T-helper 1 cell treated with Interleukin-12 subunit alpha and Interleukin-12 subunit beta and Interleukin-4 antibody, amounts not matched to agents 30 μg/mL and 1 μg/mL, for 36 hours (primary cell): ENCODE results near the gene TUBGCP6.
A peak's percentile ranks its signal among the peaks of the same experiment; 100 is the strongest.

Source experiments
- H3K27ac Mint-ChIP-seq: one replicate; pipeline ENCODE4 v1.8.0; 2021; ENCODE audit warnings: mild to moderate bottlenecking, mixed read lengths
- H3K27me3 Mint-ChIP-seq: one replicate; pipeline ENCODE4 v1.8.0; 2021; ENCODE audit warnings: low read depth, mixed read lengths
- H3K36me3 Mint-ChIP-seq: one replicate; pipeline ENCODE4 v1.8.0; 2021; ENCODE audit warnings: low read depth, mixed read lengths
- H3K4me1 Mint-ChIP-seq: one replicate; pipeline ENCODE4 v1.8.0; 2021; ENCODE audit warnings: low read depth, mixed read lengths
- H3K4me3 Mint-ChIP-seq: one replicate; pipeline ENCODE4 v1.8.0; 2021; ENCODE audit warnings: mild to moderate bottlenecking, moderate library complexity, mixed read lengths
- H3K9me3 Mint-ChIP-seq: one replicate; pipeline ENCODE4 v1.8.0; 2021; ENCODE audit warnings: mixed read lengths

The TUBGCP6 gene

DNA sequence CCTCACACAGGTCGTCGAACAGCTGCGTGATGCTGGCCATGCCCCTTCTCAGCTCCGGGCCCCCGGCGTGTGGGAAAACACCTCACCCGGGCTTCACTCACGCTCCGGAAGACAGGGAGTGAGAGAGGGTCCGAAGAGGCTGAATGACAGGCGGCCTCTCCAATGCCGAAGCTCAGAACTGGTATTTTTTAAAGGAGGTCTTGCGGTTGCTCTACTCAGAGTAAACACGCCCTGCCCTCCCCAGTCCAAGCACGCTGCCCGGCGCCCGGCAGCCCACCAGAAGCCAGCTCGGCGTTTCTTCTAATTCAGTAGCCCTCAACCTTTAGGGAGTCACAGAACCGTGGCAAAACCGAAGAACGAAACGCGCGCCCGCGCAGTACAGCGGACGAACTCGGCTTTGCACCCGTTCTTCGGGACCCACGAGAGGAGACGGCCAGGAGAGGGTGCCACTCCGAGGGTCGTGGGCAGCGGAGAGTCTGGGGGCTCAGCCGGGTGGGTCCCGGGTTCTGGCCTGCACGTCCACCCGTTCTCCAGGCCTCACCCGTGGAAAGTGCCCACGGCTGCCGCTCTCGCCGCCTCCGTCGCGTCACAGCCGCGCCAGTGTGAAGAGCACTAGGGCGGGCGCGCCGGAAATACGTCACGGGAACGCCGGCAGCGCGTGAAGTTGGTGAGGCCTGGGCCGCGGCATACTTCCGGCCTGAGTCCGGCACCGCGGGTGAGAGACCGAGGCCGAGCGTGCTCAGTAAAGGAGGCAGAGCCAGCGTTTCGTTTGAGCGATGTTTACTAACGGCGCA, at the start of gene TUBGCP6:
Gene TUBGCP6, minus strand, starts transcription at position 604 of the 794 bp plus-strand sequence. Its CDS starts 564 bp downstream, at position 40.
- H3K4me1 Mint-ChIP-seq = peaks cover 22% of the 10 kb centered on the region
- H3K36me3 Mint-ChIP-seq = peaks cover 18% of the 10 kb centered on the region
- H3K4me3 Mint-ChIP-seq = peak within 1 kb of the TSS; percentile 100
- H3K27ac Mint-ChIP-seq = peak within 1 kb of the TSS; percentile 100
- no peaks in the 10 kb centered on the region for H3K27me3 Mint-ChIP-seq
- H3K9me3 Mint-ChIP-seq = no peaks in the 10 kb centered on the region

GRCh38 chr22:50294319-50294656, 49.5 kb upstream of the TUBGCP6 start:
- Mint-ChIP-seq H3K9me3 (no peaks in the 10 kb centered on the region), H3K4me3 (no peak overlapping the region), H3K27me3 (peaks cover 24% of the 10 kb centered on the region), H3K4me1 (peaks cover 7% of the 10 kb centered on the region), H3K36me3 (peaks cover 4% of the 10 kb centered on the region), H3K27ac (no peak overlapping the region)

DNA sequence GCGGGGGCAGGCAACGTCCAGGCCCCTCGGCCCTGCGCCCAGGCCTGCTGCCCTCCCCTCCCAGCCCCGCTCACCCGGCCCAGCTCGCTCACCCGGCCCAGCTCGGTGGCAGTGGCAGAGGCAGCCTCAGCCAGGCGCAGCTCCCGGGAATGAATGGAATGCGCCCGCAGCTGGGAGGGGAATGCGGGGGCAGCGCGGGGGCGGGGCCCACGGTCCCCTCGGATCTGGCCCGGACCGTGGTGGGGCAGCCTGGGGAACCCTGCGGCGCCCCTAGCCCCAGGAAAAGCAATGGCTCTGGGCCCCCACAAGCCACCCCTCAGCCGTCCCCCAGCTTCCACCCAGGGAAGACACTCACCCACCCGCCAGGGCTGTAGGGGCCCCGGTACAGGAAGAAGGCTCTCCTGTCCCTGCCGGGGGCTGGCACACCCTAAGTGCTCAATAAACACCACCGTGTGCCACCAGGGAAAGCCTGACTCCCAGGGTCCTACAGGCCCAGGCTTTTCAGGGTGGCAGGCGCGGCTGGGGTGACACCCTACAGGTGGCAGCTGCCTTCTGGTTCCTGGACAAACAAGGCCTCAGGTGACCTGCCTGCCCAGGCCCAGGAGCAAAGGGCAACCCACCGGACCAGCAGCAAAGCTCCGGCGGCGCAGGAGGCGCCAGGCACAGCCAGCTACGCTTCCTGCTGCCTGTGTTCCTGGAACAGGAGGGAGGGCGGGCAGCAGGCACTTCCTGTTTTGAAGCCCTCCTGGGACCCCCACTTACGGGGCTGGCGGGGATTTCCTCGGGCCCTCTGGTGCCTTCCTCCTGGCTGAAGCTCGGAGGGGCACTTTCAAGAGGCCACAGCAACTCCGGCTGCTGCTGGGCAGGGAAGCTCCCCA, 48.9 kb upstream of the TUBGCP6 start:
- Mint-ChIP-seq H3K27me3 (peaks cover 21% of the 10 kb centered on the region), H3K36me3 (peaks cover 4% of the 10 kb centered on the region), H3K4me3 (no peak overlapping the region), H3K9me3 (no peaks in the 10 kb centered on the region), H3K4me1 (peaks cover 7% of the 10 kb centered on the region), H3K27ac (no peak overlapping the region)

DNA sequence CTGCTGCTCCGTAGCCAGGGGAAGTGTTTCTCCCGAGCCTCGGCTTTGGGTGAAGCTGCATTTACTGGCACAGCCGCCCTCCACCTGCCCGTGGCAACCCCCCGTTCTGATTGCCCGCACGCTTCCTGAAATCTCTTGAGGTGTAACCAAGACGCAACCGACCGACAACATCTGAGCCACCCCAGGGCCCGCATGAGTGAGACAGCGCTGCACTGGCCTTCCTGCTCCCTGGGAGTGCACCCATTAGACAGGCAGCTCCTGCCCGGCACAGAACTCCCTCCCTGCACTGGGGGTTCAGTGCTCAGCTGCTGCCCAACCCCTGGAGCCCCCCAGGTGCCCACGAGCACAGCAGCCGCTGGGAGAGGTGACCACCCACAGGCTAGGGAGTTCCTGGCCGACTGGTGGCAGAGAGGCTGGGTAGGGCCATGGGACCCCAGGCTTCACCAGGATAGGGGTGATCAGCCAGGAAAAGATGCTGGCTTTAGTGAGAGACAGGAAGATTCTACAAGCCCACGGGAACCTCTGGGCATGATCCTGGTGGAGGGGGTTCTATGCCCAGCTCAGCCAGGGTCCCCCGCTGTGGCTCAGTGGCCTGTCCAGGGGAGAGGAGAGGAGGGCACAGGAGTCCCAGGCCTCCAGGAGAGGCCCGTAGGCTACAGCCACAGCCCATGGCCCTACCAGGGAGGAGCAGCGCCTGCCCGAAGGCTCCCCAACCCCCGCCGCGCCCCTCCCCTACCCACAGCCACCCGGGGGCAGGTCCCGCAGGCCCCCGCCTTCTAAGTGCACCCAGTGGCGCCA, 48.0 kb upstream of the TUBGCP6 start:
- peaks cover 4% of the 10 kb centered on the region for H3K36me3 Mint-ChIP-seq
- no peaks in the 10 kb centered on the region for H3K9me3 Mint-ChIP-seq
- peak overlapping the region; percentile 70 for H3K27ac Mint-ChIP-seq
- H3K27me3 Mint-ChIP-seq = peaks cover 18% of the 10 kb centered on the region
- peaks cover 7% of the 10 kb centered on the region for H3K4me1 Mint-ChIP-seq
- peak overlapping the region; percentile 48 for H3K4me3 Mint-ChIP-seq

- no peak overlapping the region for H3K27ac Mint-ChIP-seq
- H3K9me3 Mint-ChIP-seq = no peaks in the 10 kb centered on the region
- peaks cover 13% of the 10 kb centered on the region for H3K27me3 Mint-ChIP-seq
- H3K4me1 Mint-ChIP-seq = peaks cover 7% of the 10 kb centered on the region
- no peak overlapping the region for H3K4me3 Mint-ChIP-seq
- H3K36me3 Mint-ChIP-seq = peaks cover 4% of the 10 kb centered on the region
Measured at GRCh38 chr22:50289942-50290630, 45.3 kb upstream of the TUBGCP6 start.

DNA sequence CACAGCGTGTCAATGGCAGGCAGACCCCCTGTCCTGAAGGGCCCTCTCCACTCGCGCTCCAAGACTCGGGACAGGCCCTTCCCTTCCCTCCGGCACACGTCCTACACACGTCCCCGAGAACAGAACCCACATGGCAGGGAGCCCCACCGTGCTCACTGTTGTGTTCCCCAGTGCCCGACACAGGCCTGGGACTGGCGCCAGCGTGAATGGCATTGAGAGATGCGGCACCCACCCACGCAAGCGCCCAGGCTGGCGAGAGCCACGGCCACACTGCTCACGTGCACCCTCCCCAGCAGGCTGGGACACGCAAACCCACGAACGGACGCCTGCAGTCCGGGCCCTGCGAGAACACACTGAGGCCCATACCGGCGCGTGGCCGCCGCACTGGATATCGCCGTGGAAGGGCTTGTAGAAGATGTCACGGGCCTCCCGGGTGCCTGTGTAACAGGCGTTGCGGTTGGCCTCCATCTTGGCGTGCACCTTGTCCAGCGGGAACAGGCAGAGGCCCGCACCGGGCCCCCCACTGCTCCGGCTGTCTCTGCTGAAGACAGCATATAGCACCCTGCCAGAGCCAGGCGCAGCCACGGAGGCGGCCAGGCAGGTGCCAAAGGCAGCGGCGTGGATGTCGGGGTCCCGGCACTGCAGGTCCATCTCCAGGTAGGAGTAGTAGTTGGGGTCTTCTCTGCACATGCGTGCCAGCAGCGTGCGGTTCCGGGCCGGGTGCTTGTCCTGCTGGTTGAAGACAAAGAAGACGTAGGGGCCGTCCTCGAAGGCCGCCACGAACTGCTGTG, 44.5 kb upstream of the TUBGCP6 start:
- no peak overlapping the region for H3K27ac Mint-ChIP-seq
- peaks cover 7% of the 10 kb centered on the region for H3K4me1 Mint-ChIP-seq
- H3K9me3 Mint-ChIP-seq = no peaks in the 10 kb centered on the region
- peaks cover 4% of the 10 kb centered on the region for H3K36me3 Mint-ChIP-seq
- peaks cover 12% of the 10 kb centered on the region for H3K27me3 Mint-ChIP-seq
- no peak overlapping the region for H3K4me3 Mint-ChIP-seq

DNA sequence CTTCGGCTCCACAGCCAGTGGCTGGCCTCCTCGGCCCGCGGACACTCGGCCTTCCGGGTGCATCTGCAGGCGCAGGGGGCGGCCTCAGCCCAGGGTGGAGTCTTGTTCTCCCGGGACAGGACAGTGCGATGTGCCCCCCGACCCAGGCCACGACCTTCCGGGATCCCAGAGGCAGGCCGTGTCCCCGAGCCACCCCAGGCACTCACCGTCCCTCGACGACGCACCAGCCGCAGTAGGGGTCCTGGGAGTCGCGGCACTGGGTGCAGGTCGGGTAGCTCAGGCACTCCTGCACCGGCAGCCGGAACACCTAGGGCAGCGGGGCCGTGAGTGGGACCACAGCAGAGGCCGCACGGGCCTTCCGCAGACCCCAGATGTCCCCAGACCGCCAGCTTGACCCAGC, 42.9 kb upstream of the TUBGCP6 start:
- no peaks in the 10 kb centered on the region for H3K9me3 Mint-ChIP-seq
- no peak overlapping the region for H3K27ac Mint-ChIP-seq
- peaks cover 4% of the 10 kb centered on the region for H3K4me1 Mint-ChIP-seq
- peaks cover 9% of the 10 kb centered on the region for H3K27me3 Mint-ChIP-seq
- H3K4me3 Mint-ChIP-seq = no peak overlapping the region
- H3K36me3 Mint-ChIP-seq = peaks cover 3% of the 10 kb centered on the region

GRCh38 chr22:50286701-50287318, 42.0 kb upstream of the TUBGCP6 start:
- H3K27me3 Mint-ChIP-seq = no peaks in the 10 kb centered on the region
- no peaks in the 10 kb centered on the region for H3K36me3 Mint-ChIP-seq
- no peak overlapping the region for H3K4me3 Mint-ChIP-seq

DNA sequence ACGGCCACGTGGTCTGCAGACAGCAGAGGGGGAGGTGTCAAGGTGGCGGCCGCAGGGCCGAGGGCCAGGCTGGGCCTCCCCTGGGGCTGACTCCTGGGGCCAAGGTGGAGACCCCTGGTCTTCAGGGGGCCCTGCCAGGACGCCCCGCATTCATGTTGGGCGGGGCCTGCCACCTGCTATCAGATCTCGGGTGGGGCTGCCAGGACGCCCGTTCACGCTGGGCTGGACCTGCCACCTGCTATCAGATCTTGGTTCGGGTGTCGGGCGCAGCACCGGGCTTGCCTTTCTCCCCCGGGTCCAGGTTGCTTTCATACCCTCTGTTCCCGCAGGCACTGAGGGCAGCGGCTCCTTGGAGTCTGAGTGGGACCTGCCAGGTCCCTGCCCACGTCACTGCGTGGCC, 41.5 kb upstream of the TUBGCP6 start:
- H3K36me3 Mint-ChIP-seq = no peaks in the 10 kb centered on the region
- no peaks in the 10 kb centered on the region for H3K27me3 Mint-ChIP-seq
- H3K4me3 Mint-ChIP-seq = no peak overlapping the region
- H3K27ac Mint-ChIP-seq = no peak overlapping the region
- no peaks in the 10 kb centered on the region for H3K9me3 Mint-ChIP-seq
- H3K4me1 Mint-ChIP-seq = no peaks in the 10 kb centered on the region

More at GRCh38 chr22:50286701-50287318, 42.0 kb upstream of the TUBGCP6 start:
- Mint-ChIP-seq H3K4me1 (peaks cover under 1% of the 10 kb centered on the region), H3K9me3 (no peaks in the 10 kb centered on the region), H3K27ac (no peak overlapping the region)

- Mint-ChIP-seq H3K4me3 (no peak overlapping the region), H3K27me3 (no peaks in the 10 kb centered on the region), H3K36me3 (no peaks in the 10 kb centered on the region), H3K4me1 (no peaks in the 10 kb centered on the region), H3K9me3 (no peaks in the 10 kb centered on the region), H3K27ac (no peak overlapping the region)
Measured at GRCh38 chr22:50285568-50286229, 40.9 kb upstream of the TUBGCP6 start.

DNA sequence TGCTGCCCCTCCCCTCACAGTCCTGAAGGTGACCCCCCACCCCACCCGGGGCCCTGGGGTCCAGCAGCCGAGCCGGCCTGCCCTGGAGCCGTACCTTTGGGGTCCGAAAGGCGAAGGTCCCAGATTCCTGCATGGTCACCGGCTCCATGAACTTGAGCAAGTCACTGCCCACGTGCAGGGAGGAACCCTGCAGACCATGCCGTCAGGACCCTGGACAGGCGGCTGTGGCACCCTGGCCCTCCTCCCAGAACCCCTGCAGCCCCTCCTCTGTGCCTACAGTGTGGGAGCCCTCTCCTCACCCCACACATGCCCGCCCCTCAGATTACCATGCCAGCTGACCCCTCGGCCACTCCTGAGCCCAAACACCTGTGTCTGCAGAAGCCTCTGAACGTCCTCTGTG, 39.7 kb upstream of the TUBGCP6 start:
- no peak overlapping the region for H3K4me3 Mint-ChIP-seq
- no peaks in the 10 kb centered on the region for H3K4me1 Mint-ChIP-seq
- H3K36me3 Mint-ChIP-seq = no peaks in the 10 kb centered on the region
- no peaks in the 10 kb centered on the region for H3K9me3 Mint-ChIP-seq
- H3K27me3 Mint-ChIP-seq = no peaks in the 10 kb centered on the region
- no peak overlapping the region for H3K27ac Mint-ChIP-seq

- no peaks in the 10 kb centered on the region for H3K4me1 Mint-ChIP-seq
- no peak overlapping the region for H3K27ac Mint-ChIP-seq
- H3K9me3 Mint-ChIP-seq = no peaks in the 10 kb centered on the region
- H3K4me3 Mint-ChIP-seq = no peak overlapping the region
- no peaks in the 10 kb centered on the region for H3K27me3 Mint-ChIP-seq
- no peaks in the 10 kb centered on the region for H3K36me3 Mint-ChIP-seq
Measured at GRCh38 chr22:50283821-50284220, 39.0 kb upstream of the TUBGCP6 start.
